Sigmoid colon (tissue), 7 donors: ENCODE data around the gene KLF6. TPM values are rescaled to one million over a fixed set of nuclear protein-coding genes. Genes with fewer than 3 reads are reported as not detected.
A peak's percentile ranks its signal among the peaks of the same experiment; 100 is the strongest.

Experiments
- DNase-seq: peaks from one replicate; pipeline ENCODE4 v3.0.0-alpha.2; 2019
- H3K27ac ChIP-seq, 4 donors: fragments of 200-600 bp; sonication (generic); one replicate each; pipeline ENCODE4 v1.5.1; 2016 to 2019; ENCODE audit warnings: mild to moderate bottlenecking in 1 of 4
- H3K27me3 ChIP-seq, 3 donors: fragments of 200-600 bp; sonication (generic); one replicate each; pipeline ENCODE4 v1.5.1; 2019; ENCODE audit warnings: mild to moderate bottlenecking in 1 of 3
- H3K36me3 ChIP-seq, 4 donors: fragments of 200-600 bp; sonication (generic); one replicate each; pipeline ENCODE4 v1.5.1; 2016 to 2019
- H3K4me1 ChIP-seq, 4 donors: fragments of 200-600 bp; sonication (generic); one replicate each; pipeline ENCODE4 v1.5.1; 2017 to 2019
- H3K4me3 ChIP-seq, 4 donors: fragments of 200-600 bp; sonication (generic); one replicate each; pipeline ENCODE4 v1.5.1; 2017 to 2019; ENCODE audit warnings: mild to moderate bottlenecking in 2 of 4, moderate library complexity in 1 of 4
- H3K9me3 ChIP-seq, 4 donors: fragments of 200-600 bp in 3 of 4; sonication (generic) in 3 of 4; one replicate each; pipeline versions ENCODE4 v1.5.1 to v1.6.1; 2013 to 2019
- CTCF ChIP-seq, 4 experiments: fragments of 450-650 bp in 3 of 4; fragments of 200-600 bp in 1 of 4; IDR thresholded peaks; one replicate each; pipeline ENCODE4 v1.5.1; 2016 to 2019; ENCODE audit warnings: antibody characterized with exemption in 4 of 4, mild to moderate bottlenecking in 3 of 4, moderate library complexity in 2 of 4
- EP300 ChIP-seq, 4 donors: sonication (generic); formaldehyde crosslinking; IDR thresholded peaks; one replicate each; pipeline ENCODE4 v1.6.1; 2017; ENCODE audit warnings: antibody characterized with exemption in 4 of 4
- POLR2A ChIP-seq, 2 donors: fragments of 450-650 bp; IDR thresholded peaks; one replicate each; pipeline ENCODE4 v1.6.1; 2016; ENCODE audit warnings: antibody characterized with exemption in 2 of 2, mild to moderate bottlenecking in 2 of 2, moderate library complexity in 2 of 2
- POLR2AphosphoS5 ChIP-seq, 4 donors: sonication (generic); formaldehyde crosslinking; IDR thresholded peaks; one replicate each; pipeline ENCODE4 v1.6.1; 2017; ENCODE audit warnings: antibody characterized with exemption in 4 of 4
- WGBS, 2 donors: extraction: QIAGEN DNeasy Blood & Tissue Kit; methylation state at CpG; one replicate each; pipeline ENCODE4 v1.1.7; 2013; 5-methylcytosine and 5-hydroxymethylcytosine counted together
- intact Hi-C: fragments of 100-400 bp; cut with DNase I; formaldehyde crosslinking; loops from one replicate; pipeline ENCODE4 v1.15.1; 2023
- polyA plus RNA-seq, 3 donors: library from polyadenylated mRNA; stranded (reverse); fragments of 200-250 nt; gene quantifications; one replicate each; pipeline ENCODE4 v1.2.3, GENCODE V29; 2013
- total RNA-seq, 4 donors: library from RNA; depleted of rRNA; stranded (reverse); fragments of >200 nt; gene quantifications; one replicate each; pipeline ENCODE4 v1.1.0, GENCODE V29; 2016
- donor health status: healthy with polysubstance abuse.
- donor health status: Bipolar disorder and iron deficiency.
- donor health status: healthy.

The KLF6 gene
- total and polyA plus RNA-seq, 7 donors = 50.3 to 137 (median 91.6) TPM

- WGBS, 2 donors = 83 to 91% methylated on average over 4 of the region's 4 CpGs
- peak overlapping the region in 1 of 4 donors; percentile 84 for H3K27ac ChIP-seq
- TF ChIP-seq EP300 (IDR thresholded peaks at IDR 0.05) = no peak
- no peak for TF ChIP-seq POLR2AphosphoS5 (IDR thresholded peaks at IDR 0.05)
- TF ChIP-seq POLR2A (IDR thresholded peaks at IDR 0.05) = no peak
- no peak for TF ChIP-seq CTCF (IDR thresholded peaks at IDR 0.05)
Measured at GRCh38 chr10:3831608-3832007, 46.6 kb upstream of the KLF6 start.

GRCh38 chr10:3830946-3831345, 45.9 kb upstream of the KLF6 start:
- H3K27ac ChIP-seq = peak overlapping the region in 2 of 4 donors; percentile 81 to 84
- intact Hi-C loops = no loop called here
- peaks cover 0 to 24% (median 19%) of the 10 kb centered on the region in 4 donors for H3K4me1 ChIP-seq
- H3K4me3 ChIP-seq = no peak overlapping the region
- DNase-seq = no peak
- no peak for TF ChIP-seq CTCF (IDR thresholded peaks at IDR 0.05)
- no peak for TF ChIP-seq POLR2AphosphoS5 (IDR thresholded peaks at IDR 0.05)
- TF ChIP-seq POLR2A (IDR thresholded peaks at IDR 0.05) = no peak
- no peak for TF ChIP-seq EP300 (IDR thresholded peaks at IDR 0.05)
- no peaks in the 10 kb centered on the region for H3K36me3 ChIP-seq
- H3K27me3 ChIP-seq = no peaks in the 10 kb centered on the region
- 94 to 96% methylated on average over 1 of the region's 1 CpG for WGBS, 2 donors
- no peaks in the 10 kb centered on the region for H3K9me3 ChIP-seq

More at GRCh38 chr10:3831608-3832007, 46.6 kb upstream of the KLF6 start:
- Histone ChIP-seq H3K4me1 (peaks cover 0 to 24% (median 19%) of the 10 kb centered on the region in 4 donors), H3K9me3 (no peaks in the 10 kb centered on the region), H3K27me3 (no peaks in the 10 kb centered on the region), H3K4me3 (no peak overlapping the region), H3K36me3 (no peaks in the 10 kb centered on the region)
- DNase-seq = no peak
- intact Hi-C loops = no loop called here

- intact Hi-C loops = loop anchor here (2.0 kb wide), 1 partner anchor 47 kb away; no protein-coding TSS in a partner anchor
- TF ChIP-seq CTCF (IDR thresholded peaks at IDR 0.05) (no peak), POLR2A (IDR thresholded peaks at IDR 0.05) (no peak), EP300 (IDR thresholded peaks at IDR 0.05) (no peak), POLR2AphosphoS5 (IDR thresholded peaks at IDR 0.05) (no peak)
- Histone ChIP-seq H3K27ac (peak overlapping the region; percentile 76 to 84 (median 80)), H3K4me1 (peaks cover 0 to 24% (median 19%) of the 10 kb centered on the region in 4 donors), H3K27me3 (no peaks in the 10 kb centered on the region), H3K4me3 (peak overlapping the region; percentile 36 to 50 (median 47)), H3K36me3 (no peaks in the 10 kb centered on the region), H3K9me3 (no peaks in the 10 kb centered on the region)
- DNase-seq = no peak
- WGBS, 2 donors = 80 to 85% methylated on average over 7 of the region's 7 CpGs
Measured at GRCh38 chr10:3829156-3830050, 44.4 kb upstream of the KLF6 start.

- DNase-seq = peak; percentile 72
- Histone ChIP-seq H3K36me3 (no peaks in the 10 kb centered on the region), H3K4me1 (peaks cover 0 to 24% (median 19%) of the 10 kb centered on the region in 4 donors), H3K4me3 (peak overlapping the region; percentile 36 to 50 (median 47)), H3K27me3 (no peaks in the 10 kb centered on the region), H3K27ac (peak overlapping the region; percentile 76 to 84 (median 80)), H3K9me3 (no peaks in the 10 kb centered on the region)
- TF ChIP-seq POLR2AphosphoS5 (IDR thresholded peaks at IDR 0.05) (peak in 1 of 4 donors; percentile 46), CTCF (IDR thresholded peaks at IDR 0.05) (no peak)
- 35 to 53% methylated on average over 14 of the region's 14 CpGs for WGBS, 2 donors
- intact Hi-C loops = loop anchor here (2.0 kb wide), 1 partner anchor 46 kb away; no protein-coding TSS in a partner anchor
Measured at GRCh38 chr10:3828404-3829155, 43.6 kb upstream of the KLF6 start.
